Heart left ventricle (tissue), 16 donors: ENCODE data around the gene PISD. TPM values are rescaled to one million over a fixed set of nuclear protein-coding genes. Genes with fewer than 3 reads are reported as not detected.
A peak's percentile ranks its signal among the peaks of the same experiment; 100 is the strongest.

Source experiments
- ATAC-seq, 4 donors: fragments of 200-7000 bp; cut with Tn5 transposase; one replicate each; pipeline ENCODE4 v1.9.1; 2020 to 2022; ENCODE audit warnings: moderate library complexity in 4 of 4, mild to moderate bottlenecking in 3 of 4, moderate number of reproducible peaks in 1 of 4
- DNase-seq, 5 donors: peaks; one replicate each; pipeline ENCODE4 v3.0.0-alpha.2; 2020
- H3K27ac ChIP-seq, 12 donors: fragments of 200-600 bp; sonication (generic) in 4 of 12; one replicate each; pipeline versions ENCODE4 v1.5.0 to v1.8.0; 2016 to 2022; ENCODE audit warnings: mild to moderate bottlenecking in 2 of 12
- H3K27me3 ChIP-seq, 9 donors: fragments of 200-600 bp; sonication (generic) in 2 of 9; one replicate each; pipeline versions ENCODE4 v1.5.1 to v1.8.0; 2016 to 2022; ENCODE audit warnings: mild to moderate bottlenecking in 3 of 9
- H3K36me3 ChIP-seq, 9 donors: fragments of 200-600 bp; sonication (generic) in 2 of 9; one replicate each; pipeline versions ENCODE4 v1.5.0 to v1.8.0; 2018 to 2022; ENCODE audit warnings: mild to moderate bottlenecking in 2 of 9
- H3K4me1 ChIP-seq, 12 donors: fragments of 200-600 bp; sonication (generic) in 4 of 12; one replicate each; pipeline versions ENCODE4 v1.5.0 to v1.8.0; 2016 to 2022; ENCODE audit warnings: mild to moderate bottlenecking in 3 of 12
- H3K4me3 ChIP-seq, 12 donors: fragments of 200-600 bp; sonication (generic) in 4 of 12; one replicate each; pipeline versions ENCODE4 v1.5.0 to v1.8.0; 2017 to 2022; ENCODE audit warnings: mild to moderate bottlenecking in 9 of 12, moderate library complexity in 4 of 12
- H3K9me3 ChIP-seq, 12 donors: fragments of 200-600 bp; sonication (generic) in 4 of 12; one replicate each; pipeline versions ENCODE4 v1.5.0 to v1.8.0; 2016 to 2022; ENCODE audit warnings: mild to moderate bottlenecking in 1 of 12
- POLR2A ChIP-seq, 2 donors: fragments of 450-650 bp; IDR thresholded peaks; one replicate each; pipeline ENCODE4 v1.6.1; 2017; ENCODE audit warnings: antibody characterized with exemption in 2 of 2, mild to moderate bottlenecking in 2 of 2, moderate library complexity in 2 of 2
- WGBS, 4 donors: extraction: QIAGEN DNeasy Blood & Tissue Kit in 2 of 4; methylation state at CpG; one replicate each; pipeline versions ENCODE4 v1.1.5 to v1.1.7; 2013 to 2018; 5-methylcytosine and 5-hydroxymethylcytosine counted together
- intact Hi-C, 10 donors: fragments of 100-400 bp; cut with DNase I; formaldehyde crosslinking; loops; one replicate each; pipeline versions ENCODE4 v1.11.1 to v1.14.2; 2022
- polyA plus RNA-seq, 2 donors: library from polyadenylated mRNA; stranded (reverse); fragments of 200-250 nt; gene quantifications; one replicate each; pipeline ENCODE4 v1.2.3, GENCODE V29; 2013
- total RNA-seq, 9 donors: library from RNA; depleted of rRNA in 2 of 9; stranded (reverse); fragments of >200 nt in 2 of 9; fragmentation: NEBNext Ultra II Directional in 3 of 9; extraction: Animal tissue kit (Norgen Biotek cat#: 25700) in 3 of 9; gene quantifications; one replicate each; pipeline versions ENCODE4 v1.1.0 to v1.2.4, GENCODE V29; 2016 to 2023
- TF ChIP-seq, protein P1 (sequence below), 12 donors: fragments of 200-600 bp; sonication (generic) in 4 of 12; IDR thresholded peaks; one replicate each; pipeline versions ENCODE4 v1.5.0 to v1.8.0; 2018 to 2022; ENCODE audit warnings: antibody characterized with exemption in 12 of 12, mild to moderate bottlenecking in 5 of 12
- donor health status: ischemic (EF 13 %, LVEDD 7.1; RV severe dilation, severe dysfunction).
- donor health status: healthy with polysubstance abuse.
- donor health status: DM: no; HTN: yes; CAD: no.
- donor health status: DM: no; HTN: no; CAD: no.
- donor health status: ischemic (EF 25% LVEDD 6.9; RV normal size, moderate dysfunction).
- donor health status: ischemic (EF 25% LVEDD 5.7; RV mildly dilated, moderate dysfunction).
- donor health status: healthy.
- donor health status: DM: yes; HTN: yes; CAD: no.
- donor health status: ischemic (EF 35%, LVEDD 5.7; RV mildly dilated, moderate dysfunction).
- donor health status: nonischemic (EF 11% LVEDD 7.7; RV severe dilation, severe dysfunction).
- donor health status: DM: yes; HTN: yes; CAD: no.
- donor health status: PGD.
- donor health status: ischemic (EF 29% LVEDD 5.4; RV normal size, mild dysfunction).
- donor health status: nonischemic (EF 23%, LVEDD 6.1; RV moderate dilation, normal function).

Gene PISD
- total and polyA plus RNA-seq, 11 donors, result 12.3 to 38.1 (median 17.0) TPM

DNA sequence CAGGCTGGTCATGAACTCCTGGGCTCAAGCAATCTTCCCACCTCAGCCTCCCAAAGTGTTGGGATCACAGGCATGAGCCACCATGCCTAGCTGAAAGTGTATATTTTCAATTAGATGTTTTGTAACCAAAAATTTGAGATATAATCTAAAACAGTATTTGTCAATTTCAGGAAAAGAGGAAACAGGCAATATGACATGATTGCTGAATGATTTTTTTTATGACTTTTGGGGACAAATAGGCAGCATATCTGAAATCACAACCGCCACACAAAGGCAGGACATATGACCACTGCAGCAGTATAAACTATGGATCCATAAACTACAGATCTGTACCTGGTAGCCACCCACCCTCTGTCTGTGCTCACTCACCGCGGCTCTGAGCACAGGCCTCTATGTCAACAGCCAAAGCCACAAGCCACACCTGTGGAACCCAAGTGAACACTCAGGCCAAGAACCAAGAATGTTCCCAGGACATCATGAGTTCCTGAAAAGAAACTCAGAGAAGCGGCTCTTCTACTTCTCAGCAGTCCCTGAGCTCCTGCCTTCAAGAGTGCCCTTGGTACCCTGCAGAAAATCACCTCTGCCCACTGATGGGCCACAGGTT lies 22.5 kb downstream of the PISD start:
- intact Hi-C loops, result loop anchor here in 4 of 10 donors (10.0 kb wide), 2 partner anchors 145 to 295 kb away; partner anchors contain the start of genes PATZ1 (in 4 of the 4) and SFI1 (in 1 of the 4)
- Histone ChIP-seq H3K9me3 (no peaks in the 10 kb centered on the region), H3K27me3 (no peaks in the 10 kb centered on the region), H3K4me1 (peaks cover 0 to 58% (median 16%) of the 10 kb centered on the region in 12 donors), H3K36me3 (peaks cover 0 to 17% (median 0%) of the 10 kb centered on the region in 9 donors), H3K4me3 (no peak overlapping the region), H3K27ac (peak overlapping the region in 1 of 12 donors; percentile 97)
- ATAC-seq, result no peak
- WGBS, 4 donors, result 91 to 94% (median 93%) methylated on average over 4 of the region's 4 CpGs
- TF ChIP-seq, protein P1, sequence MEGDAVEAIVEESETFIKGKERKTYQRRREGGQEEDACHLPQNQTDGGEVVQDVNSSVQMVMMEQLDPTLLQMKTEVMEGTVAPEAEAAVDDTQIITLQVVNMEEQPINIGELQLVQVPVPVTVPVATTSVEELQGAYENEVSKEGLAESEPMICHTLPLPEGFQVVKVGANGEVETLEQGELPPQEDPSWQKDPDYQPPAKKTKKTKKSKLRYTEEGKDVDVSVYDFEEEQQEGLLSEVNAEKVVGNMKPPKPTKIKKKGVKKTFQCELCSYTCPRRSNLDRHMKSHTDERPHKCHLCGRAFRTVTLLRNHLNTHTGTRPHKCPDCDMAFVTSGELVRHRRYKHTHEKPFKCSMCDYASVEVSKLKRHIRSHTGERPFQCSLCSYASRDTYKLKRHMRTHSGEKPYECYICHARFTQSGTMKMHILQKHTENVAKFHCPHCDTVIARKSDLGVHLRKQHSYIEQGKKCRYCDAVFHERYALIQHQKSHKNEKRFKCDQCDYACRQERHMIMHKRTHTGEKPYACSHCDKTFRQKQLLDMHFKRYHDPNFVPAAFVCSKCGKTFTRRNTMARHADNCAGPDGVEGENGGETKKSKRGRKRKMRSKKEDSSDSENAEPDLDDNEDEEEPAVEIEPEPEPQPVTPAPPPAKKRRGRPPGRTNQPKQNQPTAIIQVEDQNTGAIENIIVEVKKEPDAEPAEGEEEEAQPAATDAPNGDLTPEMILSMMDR (IDR thresholded peaks at IDR 0.05), result no peak
- no peak for DNase-seq

DNA sequence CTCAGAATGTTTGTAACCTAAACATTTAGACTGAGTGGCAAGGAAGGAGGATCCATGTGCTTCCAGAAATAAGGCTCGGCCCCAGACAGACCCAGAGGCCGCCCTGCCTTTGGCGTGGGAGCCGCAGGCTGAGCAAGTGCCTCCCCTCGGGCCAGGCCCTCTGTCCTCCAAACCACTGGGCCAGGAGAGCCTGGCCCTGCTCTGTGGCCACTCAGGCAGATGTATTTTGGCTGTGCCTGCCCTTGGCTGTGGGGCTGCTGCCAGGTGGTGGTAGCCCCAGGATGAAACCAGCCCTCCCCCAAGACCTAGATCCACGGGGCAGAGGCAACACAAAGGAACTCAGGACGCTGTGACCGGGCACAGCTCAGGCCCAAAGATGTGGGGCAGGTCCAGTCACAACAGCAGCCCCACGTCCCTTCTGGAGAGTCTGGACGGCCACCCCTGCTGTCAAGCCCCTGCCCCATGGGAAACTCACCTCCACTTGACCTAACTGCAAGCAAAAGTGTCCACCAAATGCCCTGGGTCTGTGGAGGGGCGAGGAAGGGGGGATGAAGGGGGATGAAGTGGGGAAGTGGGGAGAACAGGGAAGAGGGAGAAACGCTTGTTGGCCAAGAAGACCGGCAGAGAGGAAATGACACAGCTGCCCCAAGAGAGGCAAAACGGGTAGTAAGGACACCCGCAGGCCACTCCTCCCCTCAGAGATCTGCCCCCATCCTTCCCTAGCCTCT lies 24.0 kb downstream of the PISD start:
- peak overlapping the region in 9 of 12 donors; percentile 17 to 63 (median 35) for H3K4me3 ChIP-seq
- H3K36me3 ChIP-seq, result peaks cover 0 to 11% (median 0%) of the 10 kb centered on the region in 9 donors
- no peaks in the 10 kb centered on the region for H3K9me3 ChIP-seq
- H3K4me1 ChIP-seq, result peaks cover 0 to 53% (median 19%) of the 10 kb centered on the region in 12 donors
- intact Hi-C loops, result loop anchor here in 5 of 10 donors (2.0 to 10.0 kb wide), 3 partner anchors 79 to 293 kb away; partner anchors contain the start of genes PATZ1 (in 4 of the 5) and SFI1 (in 1 of the 5)
- TF ChIP-seq, protein P1 (IDR thresholded peaks at IDR 0.05), result no peak
- no peak for TF ChIP-seq POLR2A (IDR thresholded peaks at IDR 0.05)
- ATAC-seq, result peak; percentile 16 to 79 (median 70)
- H3K27me3 ChIP-seq, result no peaks in the 10 kb centered on the region
- 50 to 61% (median 57%) methylated on average over 13 to 15 of the region's 15 CpGs for whole genome bisulfite sequencing, 4 donors
- DNase-seq, result peak in 4 of 5 donors; percentile 53 to 62 (median 57)
- H3K27ac ChIP-seq, result peak overlapping the region; percentile 42 to 97 (median 73)

DNA sequence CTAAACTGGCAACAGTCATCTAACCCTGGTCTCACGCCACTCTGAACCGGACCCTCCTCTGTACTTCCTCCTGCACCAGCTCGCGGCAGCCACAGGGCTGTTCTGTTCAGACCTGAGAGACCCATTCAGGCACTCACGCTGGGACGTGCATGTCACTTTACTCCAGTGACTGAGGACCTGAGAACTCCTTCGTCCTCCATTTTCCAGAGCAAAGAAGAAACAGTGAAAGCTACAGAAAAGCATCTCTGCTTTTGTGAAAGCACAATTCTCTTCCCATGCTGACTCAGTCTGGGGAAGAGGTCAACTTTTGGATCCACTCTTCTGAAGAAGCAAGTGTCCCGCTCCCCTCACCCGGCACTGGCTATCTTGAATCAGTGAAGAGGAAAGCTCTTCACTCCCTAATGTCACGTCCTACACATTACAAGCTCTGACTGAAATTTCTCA lies 24.5 kb downstream of the PISD start:
- H3K27me3 ChIP-seq, result no peaks in the 10 kb centered on the region
- H3K9me3 ChIP-seq, result no peaks in the 10 kb centered on the region
- WGBS, 4 donors, result 60 to 72% (median 66%) methylated on average over 10 of the region's 10 CpGs
- H3K4me1 ChIP-seq, result peaks cover 0 to 48% (median 19%) of the 10 kb centered on the region in 12 donors
- ATAC-seq, result peak in 3 of 4 donors; percentile 31 to 51 (median 47)
- H3K27ac ChIP-seq, result peak overlapping the region; percentile 42 to 97 (median 73)
- DNase-seq, result peak in 1 of 5 donors; percentile 62
- intact Hi-C loops, result loop anchor here in 5 of 10 donors (2.0 to 10.0 kb wide), 3 partner anchors 79 to 293 kb away; partner anchors contain the start of genes PATZ1 (in 4 of the 5) and SFI1 (in 1 of the 5)
- no peak for TF ChIP-seq POLR2A (IDR thresholded peaks at IDR 0.05)
- TF ChIP-seq, protein P1 (IDR thresholded peaks at IDR 0.05), result no peak
- peaks cover 0 to 9% (median 0%) of the 10 kb centered on the region in 9 donors for H3K36me3 ChIP-seq
- H3K4me3 ChIP-seq, result peak overlapping the region in 9 of 12 donors; percentile 17 to 63 (median 35)
